GM21381 (cell line): ENCODE results near the gene RAD9A.

Experiments
- ATAC-seq: cut with Tn5 transposase; IDR thresholded peaks from one replicate; pipeline ENCODE4 v1.9.1; 2021; ENCODE audit warnings: mild to moderate bottlenecking, moderate library complexity; ENCODE audit not compliant: unreplicated experiment

The RAD9A gene

DNA sequence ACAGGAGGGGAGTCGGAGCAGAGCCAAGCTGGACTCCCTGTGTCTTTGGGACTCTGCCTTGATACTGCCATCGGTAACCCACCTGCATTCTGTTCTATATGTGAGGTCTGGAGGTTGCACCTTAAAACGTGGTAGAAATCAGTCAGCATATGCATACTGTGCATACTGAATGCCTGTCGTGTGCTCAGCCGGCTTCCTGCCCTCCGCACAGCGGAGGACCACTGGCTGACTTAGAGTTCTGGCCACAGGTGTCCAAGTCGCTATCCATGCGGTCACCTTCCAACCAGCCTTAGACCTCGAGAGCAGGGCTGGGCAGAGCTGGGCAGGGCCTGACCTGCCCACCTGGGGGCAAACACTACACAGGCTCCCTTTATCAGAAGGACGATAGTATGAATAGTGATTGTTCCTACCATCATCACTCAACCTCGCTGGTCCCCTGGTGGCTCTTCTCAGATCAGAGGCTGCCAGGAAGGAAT, 15.9 kb downstream of the RAD9A start:
- ATAC-seq, result no peak

GRCh38 chr11:67408437-67409200, 16.8 kb downstream of the RAD9A start:
- ATAC-seq, result peak; percentile 4

DNA sequence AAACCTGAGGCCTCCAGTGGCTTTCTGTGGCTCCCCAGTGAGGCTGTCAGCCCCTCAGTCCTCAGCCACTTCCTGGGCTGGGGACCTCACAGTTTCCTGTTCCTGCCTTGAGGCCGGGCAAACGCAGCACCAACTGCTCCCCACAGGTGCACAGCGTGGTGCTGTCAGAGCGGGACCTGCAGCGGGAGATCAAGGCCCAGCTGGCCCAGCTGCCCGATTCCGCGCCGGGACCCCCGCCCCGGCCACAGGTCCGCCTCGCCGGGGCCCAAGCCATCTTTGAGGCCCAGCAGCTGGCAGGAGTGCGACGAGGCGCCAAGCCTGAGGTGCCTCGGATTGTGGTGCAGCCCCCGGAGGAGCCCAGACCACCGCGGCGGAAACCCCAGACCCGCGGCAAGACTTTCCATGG, 17.5 kb downstream of the RAD9A start:
- peak; percentile 47 for ATAC-seq

DNA sequence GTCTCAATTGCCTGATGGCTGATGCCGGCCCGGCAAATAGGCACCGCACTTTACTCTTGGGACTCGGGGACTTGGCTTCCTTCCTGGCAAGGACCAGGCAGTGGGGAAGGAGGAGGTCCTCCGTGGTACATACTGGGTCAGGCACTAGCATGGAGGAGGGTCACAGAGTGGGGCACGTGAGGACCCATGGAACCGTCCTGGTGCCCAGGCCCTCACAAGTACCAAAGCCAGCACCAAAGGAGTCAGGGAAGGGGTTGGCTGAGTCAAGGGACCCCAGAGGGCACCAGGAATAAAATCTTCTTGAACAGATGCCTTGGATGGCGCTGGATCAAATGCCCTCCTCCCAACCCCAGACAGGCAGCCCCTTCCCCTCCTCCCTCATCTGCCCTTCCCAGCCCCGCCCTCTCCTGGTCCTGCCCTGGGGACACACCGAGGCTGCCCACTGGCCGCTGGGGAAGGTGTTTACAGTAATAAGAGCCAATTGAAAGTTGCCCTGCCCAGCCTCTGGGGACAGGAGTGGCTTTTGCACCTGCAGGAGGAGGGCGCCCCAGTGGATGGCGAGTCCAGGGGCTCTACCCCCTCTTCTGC, 18.1 kb downstream of the RAD9A start:
- no peak for ATAC-seq

DNA sequence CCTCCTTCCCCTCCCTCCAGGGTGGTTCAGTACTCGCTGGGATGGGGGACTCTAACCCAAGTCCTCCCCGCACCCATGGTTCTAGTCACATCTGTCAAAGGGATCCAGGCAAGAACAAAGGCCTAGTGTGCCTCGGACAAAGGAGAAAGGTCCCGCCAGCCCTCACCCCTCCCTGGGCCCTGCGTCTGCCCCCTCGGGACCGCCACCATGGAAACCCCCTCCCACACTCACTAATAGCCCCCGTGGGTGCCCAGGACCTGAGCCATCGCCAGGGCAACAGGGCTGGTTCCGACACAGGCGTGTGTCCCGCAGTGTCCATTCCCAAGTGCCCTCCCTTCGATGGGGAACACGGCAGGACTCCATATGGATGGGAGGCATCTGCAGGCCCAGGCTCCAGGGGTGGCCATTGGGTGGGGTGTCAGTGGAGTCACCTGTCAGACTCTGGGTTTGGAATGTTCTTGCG, 18.6 kb downstream of the RAD9A start:
- ATAC-seq, result no peak

- ATAC-seq, result no peak
These were observed 19.4 kb downstream of the RAD9A start for GRCh38 chr11:67410984-67411784.

- ATAC-seq, result no peak
These were observed 20.0 kb downstream of the RAD9A start for GRCh38 chr11:67411785-67412152.

GRCh38 chr11:67412495-67413179, 20.9 kb downstream of the RAD9A start:
- no peak for ATAC-seq

DNA sequence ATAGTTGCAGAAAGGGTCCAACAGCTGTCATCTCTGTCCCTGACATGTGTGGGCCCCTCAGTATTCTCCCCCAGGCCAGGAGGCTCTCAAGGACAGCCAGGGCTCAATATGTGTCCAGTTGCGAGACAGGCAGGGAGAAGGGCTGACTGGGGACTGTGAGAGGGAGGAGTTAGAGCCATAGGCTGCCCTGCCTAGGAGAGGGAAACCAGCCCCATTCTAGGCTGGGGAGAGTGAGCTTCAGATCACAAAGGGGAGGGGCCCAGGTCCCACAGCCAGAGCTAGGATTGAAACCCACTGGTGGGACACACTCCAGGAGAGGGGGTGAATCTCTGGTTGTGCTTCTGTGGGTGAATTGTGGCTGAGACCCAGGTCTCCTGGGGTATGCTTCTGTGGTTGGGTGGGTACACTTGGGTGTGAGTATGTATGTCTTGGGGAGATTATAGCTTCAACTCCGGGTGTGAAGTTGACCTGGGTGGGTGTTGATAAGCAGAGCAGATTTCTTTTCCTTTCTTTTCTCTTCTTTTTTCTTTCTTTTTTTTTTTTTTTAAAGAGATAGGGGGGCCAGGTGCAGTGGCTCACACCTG, 21.6 kb downstream of the RAD9A start:
- ATAC-seq, result no peak

DNA sequence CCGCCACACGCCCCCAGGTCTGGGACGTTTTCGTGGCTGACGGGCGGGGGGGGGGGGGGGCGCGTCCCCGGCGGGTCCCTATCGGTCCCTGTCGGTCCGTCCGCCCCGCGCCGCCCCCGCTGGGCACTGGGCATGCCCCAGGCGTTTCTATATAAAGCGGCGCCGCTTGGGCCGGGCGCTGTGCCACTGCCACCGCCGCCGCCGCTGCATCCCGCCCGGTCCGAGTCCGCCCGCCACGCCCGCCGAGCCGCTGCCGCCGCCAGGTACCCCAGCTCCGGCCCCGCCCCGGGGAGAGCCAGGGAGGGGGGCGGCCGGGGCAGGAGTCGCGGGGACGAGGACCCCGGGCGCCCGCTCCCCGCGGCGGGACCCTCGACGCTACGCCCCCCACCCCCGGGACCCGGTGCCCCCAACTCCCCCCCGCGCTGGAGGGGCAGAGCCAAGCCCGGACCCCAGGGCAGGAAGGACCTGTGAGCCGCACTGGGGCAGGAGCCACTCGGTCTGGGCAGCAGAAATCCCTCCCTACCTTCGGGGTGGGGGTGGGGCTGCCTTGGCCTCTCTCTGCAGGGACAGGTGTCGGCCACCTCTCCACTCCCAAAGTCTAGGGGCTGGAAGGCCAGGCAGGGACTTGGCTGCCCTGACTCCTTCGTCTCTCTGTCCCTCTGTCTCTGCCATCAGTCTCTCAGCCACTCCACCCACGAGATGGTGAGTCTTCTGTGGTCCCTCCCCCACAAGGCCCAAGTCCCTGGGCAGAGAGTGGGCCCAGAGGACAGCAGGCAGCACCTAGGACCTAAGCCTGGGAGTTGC, 23.9 kb downstream of the RAD9A start, which contains the start of gene CARNS1:
CARNS1 (plus strand) TSS at position 178 of the 804 bp plus-strand sequence; CDS start at position 700, 522 bp downstream.
- ATAC-seq, result no peak

DNA sequence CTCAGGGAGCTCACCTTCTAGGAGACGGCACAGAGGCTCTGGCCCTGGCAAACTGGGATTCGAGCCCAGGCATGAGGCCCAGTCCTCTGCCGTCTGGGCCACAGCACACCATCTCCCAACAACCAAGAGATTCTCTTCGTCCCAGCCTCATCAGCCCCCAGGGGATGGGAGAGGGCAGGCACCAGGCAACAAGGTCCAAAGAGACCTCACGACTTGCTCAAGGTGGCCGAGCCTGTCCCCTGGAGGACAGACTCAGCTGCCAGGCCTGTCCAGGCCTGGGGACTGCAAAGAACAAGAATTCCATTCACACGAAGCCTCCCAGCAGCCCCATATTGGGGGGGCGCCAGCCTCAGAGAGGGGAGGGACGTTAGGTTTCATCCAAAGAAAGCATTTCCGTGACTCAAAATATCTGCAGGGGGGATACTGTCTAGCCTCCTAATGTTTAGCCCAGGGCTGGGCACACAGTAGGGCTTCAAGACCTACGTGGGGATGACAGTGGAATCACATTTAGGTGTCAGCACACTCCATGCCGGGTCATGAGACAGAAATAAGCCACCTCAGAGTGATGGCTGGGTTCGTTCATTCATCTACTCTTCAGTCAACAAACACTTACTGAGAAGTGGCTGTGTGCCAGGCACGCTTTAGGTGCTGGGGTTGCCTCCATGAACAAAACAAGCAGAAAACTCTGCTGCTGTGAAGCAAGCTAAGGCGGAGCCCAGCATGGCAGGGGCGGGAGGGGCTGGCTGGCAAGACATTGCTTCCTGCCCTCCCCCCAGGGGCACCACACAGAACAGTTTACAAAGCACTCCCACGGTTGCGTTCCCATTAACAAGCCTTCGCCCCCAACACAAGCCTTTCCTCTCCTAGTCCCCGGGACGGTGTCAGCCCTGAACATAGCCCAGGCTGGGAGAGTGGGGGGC, 24.9 kb downstream of the RAD9A start:
- ATAC-seq, result no peak

DNA sequence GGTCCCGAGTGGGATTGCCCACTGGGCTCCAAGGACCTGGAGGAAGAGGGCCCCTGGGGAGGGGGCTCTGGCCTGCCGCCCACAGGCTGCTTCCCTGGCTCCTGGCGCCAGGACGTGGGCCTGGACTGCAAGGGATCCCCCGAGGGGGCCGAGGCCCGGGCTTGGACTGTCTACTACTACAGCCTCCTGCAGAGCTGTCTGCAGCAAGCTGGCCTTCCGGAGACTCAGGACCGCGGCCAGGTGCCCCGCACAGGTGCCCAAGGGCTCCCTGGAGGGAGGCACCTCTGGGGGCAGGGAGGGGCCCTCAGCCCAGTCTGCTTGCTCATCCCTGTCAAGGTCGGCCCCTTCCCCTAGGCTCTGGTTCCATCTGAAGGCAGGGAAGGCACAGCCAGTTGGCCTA, 25.6 kb downstream of the RAD9A start:
- no peak for ATAC-seq

GRCh38 chr11:67418476-67419281, 26.9 kb downstream of the RAD9A start:
- no peak for ATAC-seq

DNA sequence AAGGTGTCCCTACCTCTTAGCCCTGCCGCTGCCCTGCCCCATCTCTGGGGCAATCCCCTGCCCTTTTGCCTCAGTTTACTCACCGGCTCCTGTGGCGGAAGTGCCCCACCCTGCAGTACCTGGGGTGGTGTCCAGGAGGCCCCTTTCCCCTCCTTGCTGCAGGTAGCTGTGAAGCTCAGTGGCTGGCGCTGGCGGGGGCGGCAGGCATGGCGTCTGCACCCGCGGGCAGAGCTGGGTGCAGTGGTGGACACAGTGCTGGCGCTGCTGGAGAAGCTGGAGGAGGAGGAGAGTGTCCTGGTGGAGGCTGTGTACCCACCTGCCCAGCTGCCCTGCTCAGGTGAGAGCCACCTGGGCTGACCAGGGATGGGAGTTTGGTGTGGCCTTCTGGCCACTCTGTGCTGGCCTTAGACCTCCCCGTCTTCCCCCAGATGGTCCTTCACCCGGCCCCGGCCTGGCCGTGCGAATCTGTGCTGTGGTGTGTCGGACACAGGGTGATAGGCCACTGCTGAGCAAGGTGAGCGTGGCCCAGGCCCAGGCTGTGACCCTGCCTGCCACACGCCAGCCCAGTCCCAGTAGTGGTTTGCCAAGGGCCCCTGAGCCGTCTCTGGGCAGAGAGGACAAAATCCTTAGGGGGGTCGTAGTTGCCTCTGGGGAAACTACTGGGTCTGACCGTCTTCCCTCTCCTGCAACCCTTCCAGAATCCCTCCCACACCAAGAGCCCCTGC, 27.7 kb downstream of the RAD9A start:
- no peak for ATAC-seq

GRCh38 chr11:67420147-67420645, 28.4 kb downstream of the RAD9A start:
- ATAC-seq, result no peak

- ATAC-seq, result peak; percentile 79
These were observed 29.1 kb downstream of the RAD9A start for GRCh38 chr11:67420646-67421429.
